ENCODE measurements around the gene FSTL4.
A peak's percentile ranks its signal among the peaks of the same experiment; 100 is the strongest.

Gene FSTL4

GRCh38 chr5:133423011-133423617 lies 189.2 kb downstream of the FSTL4 start:
- DNase-seq: no peak

DNA sequence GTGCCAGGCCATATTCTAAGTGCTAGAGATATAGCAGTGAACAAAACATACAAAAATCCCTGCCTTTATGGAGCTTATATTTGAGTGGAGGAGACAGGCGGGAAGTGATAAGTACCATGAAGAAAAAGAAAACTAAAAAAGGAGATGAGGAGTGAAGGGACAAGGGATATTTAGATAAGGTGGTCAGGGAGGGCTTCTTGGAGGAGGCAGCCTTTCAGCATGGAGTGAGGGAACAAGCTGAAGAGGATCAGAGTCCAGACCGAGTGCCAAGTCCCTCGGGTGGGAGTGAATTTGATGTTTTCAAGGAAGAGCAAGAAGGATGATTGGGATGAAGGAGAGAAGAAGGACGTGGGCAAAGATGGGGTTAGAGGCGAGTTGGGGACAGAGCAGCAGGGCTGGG lies 190.5 kb downstream of the FSTL4 start:
- DNase-seq: no peak

GRCh38 chr5:133421394-133421793 lies 190.9 kb downstream of the FSTL4 start:
- no peak for DNase-seq

DNA sequence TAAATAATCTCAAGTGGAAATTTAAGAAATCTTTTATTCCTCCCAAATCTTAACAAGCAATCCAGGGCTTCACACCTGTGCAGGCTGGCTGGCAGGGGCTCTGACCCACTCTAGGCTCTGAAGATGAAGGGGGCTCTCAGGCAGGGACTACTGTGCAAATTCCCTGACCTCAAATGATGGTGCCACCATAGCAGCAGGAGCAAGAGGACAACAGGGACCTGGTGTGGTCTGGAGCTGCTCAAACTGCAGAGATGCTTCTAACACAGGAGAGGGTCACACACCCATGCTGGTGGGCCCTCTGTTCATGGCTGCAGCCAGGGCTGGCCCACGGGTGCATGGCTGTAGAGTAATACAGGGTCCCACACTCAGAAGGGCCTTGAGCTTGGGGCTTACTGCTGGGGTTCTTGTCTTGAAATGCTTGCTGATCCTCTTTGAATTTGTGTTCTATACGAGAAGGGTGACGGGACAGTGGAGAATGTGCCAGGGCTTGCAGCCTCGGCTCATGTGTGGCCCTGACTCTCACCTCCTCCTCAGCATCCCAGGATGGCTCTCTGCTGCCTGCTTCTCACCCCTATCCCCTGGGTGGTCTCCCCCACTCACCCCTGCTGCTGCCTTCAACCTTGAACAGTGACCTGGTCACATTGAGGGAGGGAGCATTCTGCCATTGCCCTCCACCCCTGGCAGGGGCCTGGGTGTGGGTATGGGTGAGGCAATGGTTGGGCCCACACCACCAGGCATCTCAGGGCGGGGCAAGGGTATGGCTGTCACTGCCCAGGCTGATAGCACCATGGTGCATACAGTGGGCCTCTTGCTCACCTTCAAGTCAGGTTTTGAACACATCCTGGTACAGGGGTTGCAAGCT lies 191.7 kb downstream of the FSTL4 start:
- DNase-seq: no peak

GRCh38 chr5:133415906-133416305 lies 196.4 kb downstream of the FSTL4 start:
- no peak for DNase-seq

DNA sequence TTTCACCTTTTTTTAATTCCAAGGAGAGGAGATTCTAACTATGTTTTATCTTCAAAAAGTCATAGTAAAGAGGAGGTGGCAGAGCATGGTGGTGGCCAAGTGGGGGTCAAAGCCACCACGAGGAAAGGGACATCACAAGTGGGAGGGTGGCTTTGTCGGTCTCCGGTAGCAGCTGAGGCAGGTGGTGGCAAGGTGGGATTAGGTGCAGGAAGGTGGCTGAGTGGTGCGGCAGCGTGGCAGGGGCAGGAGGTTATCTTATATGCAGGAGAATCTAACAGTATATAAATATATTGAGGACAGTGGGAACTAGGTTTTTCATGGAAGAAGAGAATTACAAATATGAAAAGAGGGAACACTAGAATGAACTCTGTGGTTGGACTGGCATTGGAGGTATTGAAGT lies 196.8 kb downstream of the FSTL4 start:
- DNase-seq: no peak

DNA sequence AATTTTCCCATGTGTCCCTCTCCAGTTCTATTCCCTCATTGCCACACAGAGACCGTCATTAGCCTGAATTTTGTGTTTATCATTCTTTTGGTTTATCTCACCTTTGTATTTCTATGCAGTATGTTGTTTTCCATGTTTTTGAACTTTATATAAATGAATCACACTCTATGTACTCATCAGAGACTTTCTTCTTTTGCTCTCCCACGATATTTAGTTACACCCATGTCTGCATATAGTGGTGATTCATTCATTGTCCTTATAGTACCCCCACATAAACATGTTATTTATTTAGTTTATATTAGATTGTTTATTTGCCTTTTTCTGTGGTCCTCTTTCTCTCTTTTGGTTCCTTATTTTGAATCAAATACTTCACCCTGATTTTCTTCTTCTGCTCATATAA lies 199.7 kb downstream of the FSTL4 start:
- no peak for DNase-seq

DNA sequence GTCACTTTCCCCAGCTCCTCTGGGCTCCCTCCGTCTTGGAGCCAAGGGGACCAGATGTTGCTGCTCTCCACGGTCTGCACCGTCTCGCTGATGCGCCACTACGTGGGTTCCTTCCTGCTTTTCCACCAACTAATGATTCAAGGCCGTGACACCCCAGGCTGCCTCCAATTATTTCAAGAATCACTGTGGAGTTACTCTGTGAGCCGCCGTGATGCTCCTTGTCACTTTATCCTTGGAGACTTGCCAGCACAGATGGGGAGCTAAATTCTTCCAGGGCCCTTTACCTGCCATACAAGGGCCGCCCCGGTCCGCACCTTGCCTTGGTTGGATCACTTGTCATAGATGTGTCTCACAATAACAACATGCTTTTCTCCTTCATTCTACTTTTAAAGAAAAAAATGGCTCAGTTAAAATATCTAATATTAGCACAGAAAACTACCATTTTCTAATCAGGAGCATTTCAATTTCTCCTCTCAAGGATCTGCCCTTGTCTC lies 202.0 kb downstream of the FSTL4 start:
- DNase-seq: no peak

DNA sequence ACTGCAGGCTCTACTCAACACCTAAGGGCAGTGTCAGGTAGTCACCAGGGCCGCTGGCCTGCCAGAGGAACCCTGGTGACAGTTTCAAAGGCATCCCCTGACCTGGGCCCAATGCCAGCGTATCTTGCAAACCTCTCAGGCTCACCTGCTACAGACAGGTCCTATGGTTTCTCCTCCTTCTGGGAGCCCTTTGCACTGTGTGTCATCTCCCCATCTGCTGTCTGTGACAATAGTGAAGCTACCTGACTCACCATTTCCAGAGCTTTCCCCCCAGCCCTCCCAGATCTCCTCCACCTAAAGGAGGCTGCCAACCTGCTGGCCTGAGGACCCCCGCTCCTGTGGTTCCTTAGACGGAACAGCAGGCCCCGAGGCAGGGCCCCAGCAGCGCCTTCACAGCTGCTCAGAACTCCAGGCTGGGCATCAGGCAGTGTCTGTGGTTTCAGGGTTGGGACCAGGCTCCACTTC lies 203.1 kb downstream of the FSTL4 start:
- no peak for DNase-seq

GRCh38 chr5:133408322-133408721 lies 204.0 kb downstream of the FSTL4 start:
- DNase-seq: no peak

DNA sequence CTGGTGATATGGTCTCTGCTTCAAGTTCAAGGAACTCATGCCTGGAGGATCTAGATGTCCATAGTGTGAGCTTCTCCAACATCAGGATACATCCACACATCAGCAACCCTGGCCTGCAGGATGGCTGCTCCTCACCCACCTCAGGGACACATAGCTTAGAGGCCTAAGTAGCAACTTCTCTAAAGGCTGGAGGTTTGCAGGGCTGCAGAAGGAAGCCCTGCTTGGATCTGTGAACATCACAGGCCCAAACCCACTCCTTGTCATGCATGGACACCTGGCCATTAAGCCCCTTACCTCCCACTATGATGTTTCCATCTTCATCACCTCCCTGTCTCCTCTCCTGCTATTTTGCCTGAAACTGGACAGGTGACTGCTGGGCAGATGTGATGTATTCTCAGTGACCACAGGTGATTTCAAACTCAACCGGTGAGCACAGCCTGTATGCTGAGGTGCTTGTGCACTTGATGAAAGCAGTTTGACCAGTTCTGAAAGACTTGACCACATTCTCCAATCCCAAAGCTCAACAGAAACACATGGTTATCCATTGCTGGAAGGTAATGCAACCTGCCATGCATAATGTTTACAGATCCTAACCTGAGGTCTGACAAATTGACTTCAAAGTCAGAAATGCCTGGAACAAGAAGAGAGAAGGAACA lies 205.2 kb downstream of the FSTL4 start:
- DNase-seq: peak; percentile 35

DNA sequence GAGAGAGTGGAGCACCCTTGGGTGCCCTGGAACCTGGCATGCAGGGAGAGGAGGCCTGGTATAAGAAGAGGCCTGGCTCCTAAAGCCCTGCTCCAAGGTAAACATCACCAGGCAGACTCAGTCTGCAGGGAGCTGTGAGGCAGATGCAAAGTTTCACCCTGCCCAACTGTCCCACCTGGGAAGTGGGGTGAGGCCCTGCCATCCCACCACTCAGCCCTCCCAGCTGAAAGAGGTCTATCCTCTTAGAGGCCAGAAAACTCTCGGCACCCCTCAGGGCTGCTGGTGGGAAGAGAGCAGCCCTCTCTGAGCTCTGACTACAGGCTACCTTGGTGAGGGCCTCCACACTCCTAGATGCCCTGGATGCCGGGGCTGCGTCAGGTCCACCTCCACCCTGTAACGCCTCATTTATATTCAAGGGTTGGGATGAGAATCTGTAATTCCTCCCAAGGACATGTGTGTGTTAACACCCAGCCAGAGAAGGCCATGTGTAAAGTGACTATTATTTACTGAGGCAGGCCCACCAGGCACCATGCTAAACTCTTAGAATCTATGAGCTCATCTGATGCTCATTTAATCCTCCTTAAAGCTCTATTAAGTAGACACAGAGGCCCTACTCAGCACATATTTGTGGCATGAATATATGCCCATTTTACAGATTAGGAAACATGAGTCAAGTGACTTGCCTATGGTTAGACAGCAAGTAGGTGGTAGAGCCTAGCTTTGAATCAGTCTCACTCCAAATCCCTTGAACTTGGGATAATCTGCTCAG lies 205.9 kb downstream of the FSTL4 start:
- DNase-seq: no peak

- DNase-seq: no peak
These were observed 206.9 kb downstream of the FSTL4 start for GRCh38 chr5:133405275-133406034.

DNA sequence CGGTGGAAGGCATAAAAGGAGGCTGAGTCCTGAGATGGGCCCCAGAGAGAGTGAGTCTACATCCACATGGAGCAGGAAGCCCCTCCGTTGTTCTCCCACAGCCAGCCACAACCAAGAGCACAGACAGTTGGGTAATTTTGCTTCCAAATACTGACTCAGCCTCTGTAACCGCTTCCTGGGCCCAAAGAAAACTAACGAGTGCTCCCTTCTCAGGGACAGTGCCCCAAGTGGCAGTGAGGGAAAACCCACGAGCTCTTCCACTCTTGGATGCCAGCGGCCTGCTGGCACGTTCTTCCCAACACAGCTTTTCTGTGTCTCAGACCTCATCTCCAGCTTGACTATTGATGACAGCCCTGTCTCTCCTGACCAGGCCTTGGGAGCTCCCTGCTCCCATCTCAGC lies 207.6 kb downstream of the FSTL4 start:
- DNase-seq: no peak

DNA sequence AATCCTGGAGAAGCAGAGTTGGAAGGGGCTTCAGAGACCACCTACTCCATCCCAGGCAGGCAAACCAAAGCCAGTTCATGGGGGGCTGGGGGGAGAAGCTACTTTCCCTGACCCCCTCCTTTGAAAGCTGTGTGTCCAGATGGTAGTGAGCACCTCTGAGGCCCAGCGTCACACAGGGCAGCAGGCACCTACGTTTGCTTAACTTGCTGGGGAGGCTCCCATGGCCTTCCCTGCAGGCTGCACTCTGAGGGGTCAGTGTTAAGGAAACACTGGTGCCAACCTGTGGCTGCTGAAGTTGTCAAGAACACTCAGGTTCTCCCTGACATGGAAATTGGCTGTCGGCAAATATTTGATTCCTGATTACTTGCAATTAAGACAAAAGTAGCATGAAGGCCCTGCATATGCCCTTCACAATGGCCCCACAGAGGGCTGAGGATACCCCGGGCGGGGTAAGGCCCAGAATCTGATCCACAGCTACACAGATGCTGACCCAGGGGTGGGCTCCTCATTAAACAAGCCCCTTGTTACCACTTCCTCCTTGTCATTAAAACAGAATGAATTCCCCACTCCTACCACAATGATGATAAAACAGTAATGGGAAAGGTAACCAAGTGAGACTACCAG lies 208.5 kb downstream of the FSTL4 start:
- DNase-seq: no peak

GRCh38 chr5:133402775-133403174 lies 209.6 kb downstream of the FSTL4 start:
- no peak for DNase-seq

- no peak for DNase-seq
These were observed 210.5 kb downstream of the FSTL4 start for GRCh38 chr5:133401731-133402347.

DNA sequence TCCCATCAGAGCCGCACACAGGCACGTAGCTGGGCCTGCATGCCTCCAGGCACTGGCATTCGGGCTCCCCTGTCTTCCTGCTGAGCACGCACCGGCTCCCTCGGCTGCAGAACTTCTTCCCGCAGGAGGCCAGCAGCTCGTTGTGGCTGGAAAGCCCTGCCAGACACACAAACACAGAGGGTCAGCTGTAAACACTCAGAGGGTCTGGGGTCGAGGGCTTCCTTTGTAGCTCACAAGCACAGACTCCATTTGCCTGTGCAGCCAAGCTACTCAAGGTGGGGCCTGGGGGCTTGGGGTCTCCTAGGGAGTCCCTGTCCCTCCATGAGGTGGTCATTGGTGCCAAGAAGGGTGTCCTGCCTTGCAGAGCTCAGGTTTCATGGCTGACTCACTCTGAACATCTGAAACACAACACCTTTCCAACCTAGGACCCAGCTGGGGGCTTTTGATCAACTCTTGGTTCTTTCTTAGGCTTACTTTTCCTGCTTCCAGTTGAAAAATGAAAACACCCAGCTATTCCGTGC lies 211.4 kb downstream of the FSTL4 start:
- DNase-seq: no peak

DNA sequence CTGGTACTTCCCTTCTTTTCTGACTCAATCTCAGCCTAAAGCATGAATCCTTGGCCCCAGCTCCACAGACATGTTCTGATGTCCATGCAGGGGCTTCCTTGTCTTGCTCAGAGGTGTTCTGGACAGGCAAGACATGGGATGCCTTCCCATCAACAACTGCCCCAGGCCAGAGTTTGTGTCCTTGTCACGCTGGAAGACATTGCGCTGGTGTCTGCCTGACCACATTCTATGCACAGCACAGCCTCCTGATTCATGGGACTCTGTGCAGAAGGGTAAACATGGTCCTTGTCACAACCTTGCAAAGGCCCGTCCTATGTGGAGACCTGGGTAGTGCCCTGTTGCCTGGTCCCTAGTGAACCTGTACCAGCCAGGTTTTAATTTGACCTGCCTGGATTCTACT lies 212.2 kb downstream of the FSTL4 start:
- no peak for DNase-seq

GRCh38 chr5:133399247-133399891 lies 213.0 kb downstream of the FSTL4 start:
- DNase-seq: no peak
